ENCODE measurements around the gene CALHM5.

CALHM5 gene

DNA sequence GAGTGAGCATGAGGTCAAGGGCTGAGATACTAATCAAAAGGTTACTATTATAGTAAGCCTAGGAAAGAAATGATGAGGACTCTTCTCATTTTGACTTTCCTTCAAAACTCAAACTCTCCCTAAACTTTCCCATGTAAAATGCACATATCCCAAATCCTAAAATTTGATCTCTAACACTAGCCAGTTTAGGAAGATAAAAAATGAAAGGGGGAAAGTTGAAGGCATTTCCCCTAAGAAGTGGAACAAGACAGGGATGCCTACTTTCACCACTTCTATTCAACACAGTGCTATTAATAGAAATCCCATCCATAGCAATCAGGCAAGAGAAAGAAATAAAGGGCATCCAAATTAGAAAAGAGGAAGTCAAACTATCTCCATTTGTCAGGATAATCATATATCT lies 2.9 kb upstream of the CALHM5 start:
- TF ChIP-seq, protein P1, sequence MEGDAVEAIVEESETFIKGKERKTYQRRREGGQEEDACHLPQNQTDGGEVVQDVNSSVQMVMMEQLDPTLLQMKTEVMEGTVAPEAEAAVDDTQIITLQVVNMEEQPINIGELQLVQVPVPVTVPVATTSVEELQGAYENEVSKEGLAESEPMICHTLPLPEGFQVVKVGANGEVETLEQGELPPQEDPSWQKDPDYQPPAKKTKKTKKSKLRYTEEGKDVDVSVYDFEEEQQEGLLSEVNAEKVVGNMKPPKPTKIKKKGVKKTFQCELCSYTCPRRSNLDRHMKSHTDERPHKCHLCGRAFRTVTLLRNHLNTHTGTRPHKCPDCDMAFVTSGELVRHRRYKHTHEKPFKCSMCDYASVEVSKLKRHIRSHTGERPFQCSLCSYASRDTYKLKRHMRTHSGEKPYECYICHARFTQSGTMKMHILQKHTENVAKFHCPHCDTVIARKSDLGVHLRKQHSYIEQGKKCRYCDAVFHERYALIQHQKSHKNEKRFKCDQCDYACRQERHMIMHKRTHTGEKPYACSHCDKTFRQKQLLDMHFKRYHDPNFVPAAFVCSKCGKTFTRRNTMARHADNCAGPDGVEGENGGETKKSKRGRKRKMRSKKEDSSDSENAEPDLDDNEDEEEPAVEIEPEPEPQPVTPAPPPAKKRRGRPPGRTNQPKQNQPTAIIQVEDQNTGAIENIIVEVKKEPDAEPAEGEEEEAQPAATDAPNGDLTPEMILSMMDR (conservative IDR thresholded peaks at IDR 0.05): no peak
- no peak for TF ChIP-seq ZFX (IDR thresholded peaks at IDR 0.05)
- H3K27ac ChIP-seq: no peak overlapping the region

DNA sequence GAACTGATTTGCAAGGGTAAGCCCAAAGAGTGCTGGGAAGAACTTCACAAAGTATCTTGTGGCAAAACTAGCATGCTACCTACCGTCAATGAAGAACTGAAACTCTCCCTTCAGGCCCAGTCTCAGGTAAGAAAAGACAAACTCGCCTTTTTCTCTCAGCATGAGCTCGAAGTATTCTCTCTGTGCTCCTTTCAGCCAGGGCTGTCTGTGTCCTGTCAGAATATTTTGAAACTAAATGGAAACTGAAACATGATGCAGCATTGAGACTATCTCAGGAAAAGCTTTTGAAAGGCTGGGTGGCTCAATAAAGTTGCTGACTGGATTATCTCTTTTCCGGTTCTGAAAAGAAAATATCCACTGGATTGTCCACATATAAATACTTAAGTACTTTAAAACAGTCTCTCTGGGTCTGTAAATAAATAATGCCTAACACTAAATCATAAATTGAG lies 696 bp downstream of the CALHM5 start:
- no peak overlapping the region for H3K27ac ChIP-seq
- TF ChIP-seq ZFX (IDR thresholded peaks at IDR 0.05): no peak
- TF ChIP-seq, protein P1 (conservative IDR thresholded peaks at IDR 0.05): no peak

DNA sequence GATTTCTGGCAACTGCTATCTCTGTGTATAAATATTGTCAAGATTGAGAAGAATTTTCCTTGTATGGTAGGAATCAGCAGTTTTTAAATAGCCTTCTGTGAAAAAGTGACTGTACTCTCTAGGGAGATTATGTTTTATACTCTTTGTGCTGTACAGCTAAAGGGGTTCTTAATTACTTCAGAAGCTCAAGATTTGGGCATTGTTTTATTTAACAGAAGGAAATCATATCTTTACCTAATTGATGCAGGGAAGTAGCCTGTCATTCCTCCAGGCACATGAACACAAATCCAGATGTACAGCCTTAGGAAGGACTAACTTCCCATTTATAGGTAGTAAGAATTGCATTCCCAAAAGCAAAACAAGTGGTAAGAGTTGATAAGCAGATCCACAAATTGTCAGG lies 1.3 kb downstream of the CALHM5 start:
- H3K27ac ChIP-seq: no peak overlapping the region
- TF ChIP-seq, protein P1 (conservative IDR thresholded peaks at IDR 0.05): no peak
- TF ChIP-seq ZFX (IDR thresholded peaks at IDR 0.05): no peak

DNA sequence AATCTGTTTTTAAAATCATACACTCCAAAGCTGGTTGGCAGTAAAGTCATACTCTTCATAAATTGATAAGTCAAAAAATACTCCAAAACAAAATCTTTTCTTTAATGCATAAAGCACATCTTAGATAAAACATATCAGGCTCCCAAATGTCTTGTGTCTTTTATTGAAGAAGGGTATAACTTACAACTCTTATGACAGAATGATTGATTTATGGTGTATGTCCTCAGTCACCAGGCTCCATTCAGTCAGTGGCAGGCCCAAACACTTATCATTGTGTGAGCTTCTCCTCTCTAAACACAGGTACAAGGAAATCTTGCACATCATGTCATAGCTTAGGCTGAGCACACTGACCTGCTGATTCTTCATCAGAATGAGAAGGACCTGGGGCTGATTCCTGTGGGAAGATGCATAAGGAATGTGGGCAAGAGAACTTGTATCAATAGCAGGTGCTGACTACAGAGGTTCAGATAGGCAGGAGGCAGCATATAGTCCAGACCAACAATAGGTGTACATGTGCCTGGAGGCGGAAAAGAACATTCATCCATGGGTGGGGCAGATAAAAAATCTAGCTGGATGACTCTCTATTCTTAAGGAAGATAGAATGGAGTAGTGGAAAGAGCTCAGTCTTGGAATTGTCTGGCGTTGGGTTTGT lies 1.9 kb downstream of the CALHM5 start:
- no peak for TF ChIP-seq ZFX (IDR thresholded peaks at IDR 0.05)
- TF ChIP-seq, protein P1 (conservative IDR thresholded peaks at IDR 0.05): no peak

DNA sequence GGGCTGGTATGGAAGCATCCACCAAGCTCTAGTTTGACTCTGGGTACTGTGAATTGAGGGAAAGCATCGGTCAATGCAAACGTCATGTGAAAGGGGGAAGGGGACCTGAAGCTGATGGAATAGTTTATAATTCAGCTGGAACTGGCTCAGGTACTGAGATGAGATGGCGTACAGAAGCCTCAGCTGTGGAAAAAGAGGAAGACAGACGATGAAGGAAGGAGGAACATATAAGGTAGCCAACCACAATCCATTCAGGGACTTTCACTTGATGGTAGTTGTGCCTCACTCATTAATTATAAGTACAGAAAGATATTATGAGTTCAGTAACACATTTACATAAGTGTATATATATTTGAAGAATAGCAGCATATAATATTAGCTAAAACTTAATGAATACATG lies 2.7 kb downstream of the CALHM5 start:
- no peak overlapping the region for H3K27ac ChIP-seq
- no peak for TF ChIP-seq ZFX (IDR thresholded peaks at IDR 0.05)
- TF ChIP-seq, protein P1 (conservative IDR thresholded peaks at IDR 0.05): no peak

More for the DNA sequence above, 1.9 kb downstream of the CALHM5 start:
- H3K27ac ChIP-seq: no peak overlapping the region

DNA sequence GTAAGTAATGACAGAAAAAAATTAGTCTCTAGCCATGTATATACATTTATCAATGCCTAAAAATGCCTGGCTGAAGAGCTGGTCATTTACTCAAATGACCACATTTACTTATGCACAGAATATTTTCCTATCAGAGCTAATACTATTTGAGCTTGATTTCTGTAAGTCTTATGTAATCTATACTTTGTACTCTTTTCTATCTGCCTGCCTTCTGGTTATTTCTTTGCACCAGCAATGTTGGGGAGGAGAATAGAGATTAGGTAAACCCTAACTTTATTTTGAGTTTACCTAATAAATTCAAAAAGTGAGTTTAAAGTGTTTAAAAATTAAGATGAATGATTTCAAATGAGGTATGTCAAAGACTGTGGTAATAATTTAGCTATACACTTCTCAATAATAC lies 3.7 kb downstream of the CALHM5 start:
- TF ChIP-seq ZFX (IDR thresholded peaks at IDR 0.05): no peak
- TF ChIP-seq, protein P1 (conservative IDR thresholded peaks at IDR 0.05): no peak

DNA sequence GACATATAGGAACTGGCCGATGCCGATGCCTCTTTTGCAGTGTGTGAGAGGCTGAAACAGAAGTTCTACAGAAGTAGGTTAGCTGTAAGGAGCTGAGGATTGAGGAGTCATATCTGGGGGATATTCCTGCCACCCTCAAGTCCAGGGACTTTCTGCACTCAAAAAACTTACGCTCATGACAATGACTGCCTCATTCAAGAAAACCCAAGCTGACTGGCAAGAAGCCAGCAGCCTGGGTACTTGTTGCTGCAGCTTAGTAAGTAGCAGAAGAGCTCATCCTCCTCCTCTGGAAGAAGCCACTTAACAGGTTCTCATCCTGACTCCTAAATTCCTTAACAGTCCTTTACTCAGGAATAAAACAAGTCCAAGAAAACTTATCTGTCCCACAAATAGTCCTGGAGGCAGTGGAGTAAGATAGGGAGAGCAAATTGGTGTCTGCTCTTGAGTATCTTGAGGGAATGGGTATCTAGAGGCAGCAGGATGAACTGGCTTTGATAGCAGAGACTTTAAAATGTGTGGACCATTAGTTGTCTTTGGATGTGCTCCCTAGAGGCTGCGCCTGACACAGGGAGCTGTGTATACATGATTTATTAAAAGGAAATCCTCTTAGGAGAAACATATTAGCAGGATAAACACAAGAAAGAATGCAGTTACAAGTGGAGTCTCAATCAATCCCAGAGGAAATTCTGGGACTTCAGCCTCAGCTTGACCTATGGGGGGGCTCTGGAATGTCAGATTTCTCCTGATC lies 7.4 kb downstream of the CALHM5 start:
- TF ChIP-seq, protein P1 (conservative IDR thresholded peaks at IDR 0.05): no peak
- TF ChIP-seq ZFX (IDR thresholded peaks at IDR 0.05): no peak
- H3K27ac ChIP-seq: no peak overlapping the region

More for the DNA sequence above, 3.7 kb downstream of the CALHM5 start:
- H3K27ac ChIP-seq: no peak overlapping the region
